ENCODE results near the gene APOC4. TPM values are rescaled to one million over a fixed set of nuclear protein-coding genes. Genes with fewer than 3 reads are reported as not detected.

The APOC4 gene
- polyA plus RNA-seq, 1 of the 3 experiments (the other 2 are of a cell fraction) = not detected

DNA sequence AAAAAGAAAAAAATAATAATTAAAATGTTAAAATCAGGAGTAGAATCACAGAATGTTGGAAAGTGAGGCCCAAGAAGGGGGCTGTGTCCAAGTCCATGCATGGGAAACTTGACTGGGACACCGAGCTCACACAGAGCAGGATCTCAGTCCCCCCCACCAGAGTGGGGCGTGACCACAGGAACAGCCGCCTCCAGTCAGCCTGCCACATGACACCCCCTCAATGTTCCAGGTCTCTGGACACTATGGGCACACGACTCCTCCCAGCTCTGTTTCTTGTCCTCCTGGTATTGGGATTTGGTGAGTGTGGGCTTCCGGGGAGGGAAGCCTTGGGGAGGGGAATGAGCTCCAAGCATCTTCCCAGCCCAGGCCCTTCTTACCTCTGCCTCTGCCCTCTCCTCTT is 6.2 kb downstream of the APOC4 start:
- Histone ChIP-seq H3K79me2 (ENCODE audit: insufficient read depth) (no peaks in the 10 kb centered on the region), H3K27ac (ENCODE audit: low read depth in 2 of 2, low read length in 1 of 2) (no peak overlapping the region), H3K4me3 (ENCODE audit: low read depth in 2 of 2, low read length in 1 of 2) (no peak overlapping the region), H3K36me3 (replicated peaks in 1 of 2; ENCODE audit: control insufficient read depth in 1 of 2, insufficient read depth in 2 of 2, low read length in 1 of 2) (peaks cover 3 to 6% of the 10 kb centered on the region in 2 experiments), H2AFZ (ENCODE audit: low read depth) (no peak overlapping the region), H3F3A (replicated peaks; ENCODE audit: insufficient read depth) (peaks cover 5% of the 10 kb centered on the region), H3K4me1 (ENCODE audit: control insufficient read depth in 1 of 2, insufficient read depth in 2 of 2, low read depth in 1 of 2, low read length in 1 of 2) (no peaks in the 10 kb centered on the region), H3K9ac (no peak overlapping the region), H3K9me3 (no peaks in the 10 kb centered on the region), H3K27me3 (ENCODE audit: insufficient read depth) (no peaks in the 10 kb centered on the region), H3K4me2 (no peak overlapping the region), H3K9me2 (no peaks in the 10 kb centered on the region), H4K20me1 (ENCODE audit: insufficient read depth) (no peaks in the 10 kb centered on the region)
- WGBS (ENCODE audit: low lambda C conversion rate) = 86% methylated on average over 5 of the region's 5 CpGs
- CTCF ChIA-PET = interaction anchor here (0.5 to 10.2 kb wide), 4 partner anchors 12 to 576 kb away, joined by 3 to 131 read pairs (median 30); partner anchors contain the start of gene APOE
- no peak for DNase-seq
- POLR2A ChIA-PET = interaction anchor here (1.2 kb wide), 1 partner anchor 38 kb away, joined by 3 read pairs; no protein-coding TSS in a partner anchor
- TF ChIP-seq NFIC (IDR thresholded peaks at IDR 0.05; ENCODE audit: borderline replicate concordance) = no peak
- no peak for TF ChIP-seq JUND (IDR thresholded peaks at IDR 0.05)
- no peak for TF ChIP-seq TAF1 (IDR thresholded peaks at IDR 0.05; ENCODE audit: borderline replicate concordance, low read depth, low read length)
- TF ChIP-seq POLR2AphosphoS5 (IDR thresholded peaks at IDR 0.05; ENCODE audit: low read depth, low read length) = no peak
- no peak for TF ChIP-seq SMC3 (IDR thresholded peaks at IDR 0.05; ENCODE audit: low read depth, low read length)
- no peak for TF ChIP-seq RXRA (IDR thresholded peaks at IDR 0.05; ENCODE audit: borderline replicate concordance, low read depth)
- TF ChIP-seq CTCF (IDR thresholded peaks at IDR 0.05) = no peak
- no peak for TF ChIP-seq EZH2phosphoT487 (IDR thresholded peaks at IDR 0.05; ENCODE audit: borderline replicate concordance, low read depth)
- TF ChIP-seq CHD2 (IDR thresholded peaks at IDR 0.05; ENCODE audit: low read length, partially characterized antibody) = no peak

GRCh38 chr19:44948763-44949374 is 6.8 kb downstream of the APOC4 start:
- H3K9me2 ChIP-seq = no peaks in the 10 kb centered on the region
- ChIA-PET CTCF (interaction anchor here (0.5 to 10.2 kb wide), 3 partner anchors 39 to 575 kb away, joined by 4 to 131 read pairs (median 57); partner anchors contain the start of gene APOE), POLR2A (interaction anchor here (1.2 kb wide), 1 partner anchor 39 kb away, joined by 3 read pairs; no protein-coding TSS in a partner anchor)
- H3F3A ChIP-seq (replicated peaks; ENCODE audit: insufficient read depth) = peaks cover 5% of the 10 kb centered on the region
- H4K20me1 ChIP-seq (ENCODE audit: insufficient read depth) = no peaks in the 10 kb centered on the region
- H3K4me2 ChIP-seq = no peak overlapping the region
- no peaks in the 10 kb centered on the region for H3K27me3 ChIP-seq (ENCODE audit: insufficient read depth)
- no peak overlapping the region for H3K27ac ChIP-seq (ENCODE audit: low read depth in 2 of 2, low read length in 1 of 2)
- H3K79me2 ChIP-seq (ENCODE audit: insufficient read depth) = peaks cover 3% of the 10 kb centered on the region; the same call in 1 of the 2 replicates
- no peak overlapping the region for H3K9ac ChIP-seq
- peaks cover 0 to 5% of the 10 kb centered on the region in 2 experiments; a peak in 1 of 4 replicates for H3K4me1 ChIP-seq (ENCODE audit: control insufficient read depth in 1 of 2, insufficient read depth in 2 of 2, low read depth in 1 of 2, low read length in 1 of 2)
- H2AFZ ChIP-seq (ENCODE audit: low read depth) = no peak overlapping the region
- 70% methylated on average over 2 of the region's 5 CpGs for WGBS (ENCODE audit: low lambda C conversion rate)
- no peak overlapping the region for H3K4me3 ChIP-seq (ENCODE audit: low read depth in 2 of 2, low read length in 1 of 2)
- DNase-seq = no peak
- no peaks in the 10 kb centered on the region for H3K9me3 ChIP-seq
- peaks cover 3 to 6% of the 10 kb centered on the region in 2 experiments for H3K36me3 ChIP-seq (replicated peaks in 1 of 2; ENCODE audit: control insufficient read depth in 1 of 2, insufficient read depth in 2 of 2, low read length in 1 of 2)
- TF ChIP-seq FOXM1 (IDR thresholded peaks at IDR 0.05; ENCODE audit: low read depth) (no peak), SIN3A (IDR thresholded peaks at IDR 0.05; ENCODE audit: borderline replicate concordance, low read depth, low read length) (no peak), GABPA (IDR thresholded peaks at IDR 0.05; ENCODE audit: low read depth) (no peak), MAX (IDR thresholded peaks at IDR 0.05; ENCODE audit: low read depth) (no peak), NRF1 (IDR thresholded peaks at IDR 0.05; ENCODE audit: low read depth, low read length) (no peak), CHD2 (IDR thresholded peaks at IDR 0.05; ENCODE audit: low read length, partially characterized antibody) (no peak), SMC3 (IDR thresholded peaks at IDR 0.05; ENCODE audit: low read depth, low read length) (no peak), FOXJ3 (CRISPR knock-in tag; IDR thresholded peaks at IDR 0.05) (no peak), EZH2phosphoT487 (IDR thresholded peaks at IDR 0.05; ENCODE audit: borderline replicate concordance, low read depth) (no peak), ELF1 (IDR thresholded peaks at IDR 0.05) (no peak), RAD21 (IDR thresholded peaks at IDR 0.05; ENCODE audit: low read length) (no peak), ZBTB33 (IDR thresholded peaks at IDR 0.05; ENCODE audit: borderline replicate concordance, low read depth) (no peak)
- TF ChIP-seq, protein P1, sequence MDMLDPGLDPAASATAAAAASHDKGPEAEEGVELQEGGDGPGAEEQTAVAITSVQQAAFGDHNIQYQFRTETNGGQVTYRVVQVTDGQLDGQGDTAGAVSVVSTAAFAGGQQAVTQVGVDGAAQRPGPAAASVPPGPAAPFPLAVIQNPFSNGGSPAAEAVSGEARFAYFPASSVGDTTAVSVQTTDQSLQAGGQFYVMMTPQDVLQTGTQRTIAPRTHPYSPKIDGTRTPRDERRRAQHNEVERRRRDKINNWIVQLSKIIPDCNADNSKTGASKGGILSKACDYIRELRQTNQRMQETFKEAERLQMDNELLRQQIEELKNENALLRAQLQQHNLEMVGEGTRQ (IDR thresholded peaks at IDR 0.05; ENCODE audit: borderline replicate concordance, low read depth, low read length) = no peak
- TF ChIP-seq, protein P2, sequence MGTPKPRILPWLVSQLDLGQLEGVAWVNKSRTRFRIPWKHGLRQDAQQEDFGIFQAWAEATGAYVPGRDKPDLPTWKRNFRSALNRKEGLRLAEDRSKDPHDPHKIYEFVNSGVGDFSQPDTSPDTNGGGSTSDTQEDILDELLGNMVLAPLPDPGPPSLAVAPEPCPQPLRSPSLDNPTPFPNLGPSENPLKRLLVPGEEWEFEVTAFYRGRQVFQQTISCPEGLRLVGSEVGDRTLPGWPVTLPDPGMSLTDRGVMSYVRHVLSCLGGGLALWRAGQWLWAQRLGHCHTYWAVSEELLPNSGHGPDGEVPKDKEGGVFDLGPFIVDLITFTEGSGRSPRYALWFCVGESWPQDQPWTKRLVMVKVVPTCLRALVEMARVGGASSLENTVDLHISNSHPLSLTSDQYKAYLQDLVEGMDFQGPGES (IDR thresholded peaks at IDR 0.05; ENCODE audit: low read depth, low read length) = no peak

All from SK-N-SH (cell line).